ENCODE data around the gene OVCH1.

GRCh38 chr12:29439506-29439905, 58.0 kb downstream of the OVCH1 start:
- TF ChIP-seq POLR2A (IDR thresholded peaks at IDR 0.05) (no peak), CTCF (IDR thresholded peaks at IDR 0.05 in 8 of 11, conservative IDR thresholded peaks at IDR 0.05 in 3 of 11) (no peak), POLR2AphosphoS5 (IDR thresholded peaks at IDR 0.05) (no peak)

Measured in spleen (tissue), 7 donors.